Stomach (tissue), 9 donors: ENCODE results near the gene LRRC72. TPM values are rescaled to one million over a fixed set of nuclear protein-coding genes. Genes with fewer than 3 reads are reported as not detected.

ENCODE experiments used
- DNase-seq, 2 donors: peaks; one replicate each; pipeline versions ENCODE4 v3.0.0 to v3.0.0-alpha.2; 2013 to 2019
- H3K27ac ChIP-seq, 5 donors: fragments of 200-600 bp in 4 of 5; sonication (generic) in 4 of 5; one replicate each; pipeline ENCODE4 v1.5.1; 2013 to 2019; ENCODE audit warnings: mild to moderate bottlenecking in 1 of 5, moderate library complexity in 1 of 5
- H3K27me3 ChIP-seq, 3 donors: fragments of 200-600 bp; sonication (generic); one replicate each; pipeline ENCODE4 v1.5.1; 2017 to 2019; ENCODE audit warnings: mixed run types in 1 of 3
- H3K36me3 ChIP-seq, 4 donors: fragments of 200-600 bp; sonication (generic); 1 replicate in 3 of 4; 2 replicates in 1 of 4; pipeline ENCODE4 v1.5.1; 2016 to 2019
- H3K4me1 ChIP-seq, 4 donors: fragments of 200-600 bp; sonication (generic); one replicate each; pipeline ENCODE4 v1.5.1; 2016 to 2019
- H3K4me3 ChIP-seq, 4 donors: fragments of 200-600 bp; sonication (generic) in 3 of 4; one replicate each; pipeline ENCODE4 v1.5.1; 2016 to 2019; ENCODE audit warnings: mild to moderate bottlenecking in 1 of 4
- H3K9me3 ChIP-seq, 4 donors: fragments of 200-600 bp; sonication (generic); one replicate each; pipeline ENCODE4 v1.5.1; 2016 to 2019
- EP300 ChIP-seq: sonication (generic); formaldehyde crosslinking; IDR thresholded peaks from one replicate; pipeline ENCODE4 v1.6.1; 2017; ENCODE audit warnings: antibody characterized with exemption
- POLR2A ChIP-seq, 4 donors: fragments of 450-650 bp; IDR thresholded peaks; one replicate each; pipeline ENCODE4 v1.6.1; 2016; ENCODE audit warnings: antibody characterized with exemption in 4 of 4, control low read depth in 2 of 4, mild to moderate bottlenecking in 1 of 4, moderate library complexity in 1 of 4
- POLR2AphosphoS5 ChIP-seq, 3 donors: sonication (generic); formaldehyde crosslinking; IDR thresholded peaks; one replicate each; pipeline ENCODE4 v1.6.1; 2016; ENCODE audit warnings: antibody characterized with exemption in 3 of 3
- WGBS, 5 donors: extraction: QIAGEN DNeasy Blood & Tissue Kit in 3 of 5; methylation state at CpG; one replicate each; pipeline versions ENCODE4 v1.1.5 to v1.1.7; 2013 to 2018; 5-methylcytosine and 5-hydroxymethylcytosine counted together
- intact Hi-C: fragments of 100-400 bp; cut with DNase I; formaldehyde crosslinking; loops from one replicate; pipeline ENCODE4 v1.15.1; 2023; ENCODE audit warnings: low total_unique reads
- polyA plus RNA-seq, 3 donors: library from polyadenylated mRNA; stranded (reverse); fragments of 200-250 nt; gene quantifications; one replicate each; pipeline ENCODE4 v1.2.3, GENCODE V29; 2013
- total RNA-seq, 5 donors: library from RNA; depleted of rRNA; stranded (reverse); fragments of >200 nt; gene quantifications; one replicate each; pipeline versions ENCODE4 v1.1.0 to v1.2.3, GENCODE V29; 2014 to 2016
- TF ChIP-seq, protein P1 (sequence below), 7 experiments: fragments of 450-650 bp in 4 of 7; fragments of 200-600 bp in 3 of 7; sonication (generic) in 3 of 7; IDR thresholded peaks; one replicate each; pipeline ENCODE4 v1.5.1; 2016 to 2019; ENCODE audit warnings: antibody characterized with exemption in 7 of 7, control low read depth in 2 of 7, mild to moderate bottlenecking in 1 of 7
- donor health status: healthy with polysubstance abuse.
- donor health status: Bipolar disorder and iron deficiency.
- donor health status: healthy.

The LRRC72 gene
- total and polyA plus RNA-seq, 8 donors = not detected

DNA sequence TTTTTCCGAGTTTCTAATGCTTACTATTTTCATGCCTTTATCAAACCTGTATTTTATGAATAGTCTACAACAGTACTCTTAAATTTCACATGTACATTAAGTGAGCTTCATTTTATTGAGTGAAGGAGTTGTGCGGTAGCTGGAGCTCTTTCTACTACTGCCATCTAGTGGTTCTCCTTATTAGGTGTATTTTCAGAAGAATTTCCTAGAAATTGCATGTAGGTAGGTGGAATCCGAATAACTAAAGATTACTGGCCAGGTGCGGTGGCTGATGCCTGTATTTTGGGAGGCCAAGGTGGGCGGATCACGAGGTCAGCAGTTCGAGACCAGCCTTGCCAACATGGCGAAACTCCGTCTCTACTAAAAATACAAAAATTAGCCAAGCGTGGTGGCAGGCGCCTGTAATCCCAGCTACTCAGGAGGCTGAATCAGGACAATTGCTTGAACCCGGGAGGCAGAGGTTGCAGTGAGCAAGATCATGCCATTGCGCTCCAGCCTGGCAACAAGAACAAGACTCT is 38.3 kb downstream of the LRRC72 start:
- no peaks in the 10 kb centered on the region for H3K36me3 ChIP-seq
- no peaks in the 10 kb centered on the region for H3K9me3 ChIP-seq
- 26 to 34% (median 32%) methylated on average over 13 of the region's 13 CpGs for WGBS, 5 donors
- H3K27me3 ChIP-seq = no peaks in the 10 kb centered on the region
- no peak overlapping the region for H3K27ac ChIP-seq
- DNase-seq = peak in 1 of 2 donors; percentile 80
- no peak overlapping the region for H3K4me3 ChIP-seq
- peaks cover 0 to 20% (median 0%) of the 10 kb centered on the region in 4 donors for H3K4me1 ChIP-seq
- intact Hi-C loops = loop anchor here (5.0 kb wide), 1 partner anchor 483 kb away; no protein-coding TSS in a partner anchor
- TF ChIP-seq POLR2A (IDR thresholded peaks at IDR 0.05) (no peak), EP300 (no peak), POLR2AphosphoS5 (IDR thresholded peaks at IDR 0.05) (no peak)
- TF ChIP-seq, protein P1, sequence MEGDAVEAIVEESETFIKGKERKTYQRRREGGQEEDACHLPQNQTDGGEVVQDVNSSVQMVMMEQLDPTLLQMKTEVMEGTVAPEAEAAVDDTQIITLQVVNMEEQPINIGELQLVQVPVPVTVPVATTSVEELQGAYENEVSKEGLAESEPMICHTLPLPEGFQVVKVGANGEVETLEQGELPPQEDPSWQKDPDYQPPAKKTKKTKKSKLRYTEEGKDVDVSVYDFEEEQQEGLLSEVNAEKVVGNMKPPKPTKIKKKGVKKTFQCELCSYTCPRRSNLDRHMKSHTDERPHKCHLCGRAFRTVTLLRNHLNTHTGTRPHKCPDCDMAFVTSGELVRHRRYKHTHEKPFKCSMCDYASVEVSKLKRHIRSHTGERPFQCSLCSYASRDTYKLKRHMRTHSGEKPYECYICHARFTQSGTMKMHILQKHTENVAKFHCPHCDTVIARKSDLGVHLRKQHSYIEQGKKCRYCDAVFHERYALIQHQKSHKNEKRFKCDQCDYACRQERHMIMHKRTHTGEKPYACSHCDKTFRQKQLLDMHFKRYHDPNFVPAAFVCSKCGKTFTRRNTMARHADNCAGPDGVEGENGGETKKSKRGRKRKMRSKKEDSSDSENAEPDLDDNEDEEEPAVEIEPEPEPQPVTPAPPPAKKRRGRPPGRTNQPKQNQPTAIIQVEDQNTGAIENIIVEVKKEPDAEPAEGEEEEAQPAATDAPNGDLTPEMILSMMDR (IDR thresholded peaks at IDR 0.05) = peak in 5 of 7 experiments; percentile 37 to 72 (median 60)

DNA sequence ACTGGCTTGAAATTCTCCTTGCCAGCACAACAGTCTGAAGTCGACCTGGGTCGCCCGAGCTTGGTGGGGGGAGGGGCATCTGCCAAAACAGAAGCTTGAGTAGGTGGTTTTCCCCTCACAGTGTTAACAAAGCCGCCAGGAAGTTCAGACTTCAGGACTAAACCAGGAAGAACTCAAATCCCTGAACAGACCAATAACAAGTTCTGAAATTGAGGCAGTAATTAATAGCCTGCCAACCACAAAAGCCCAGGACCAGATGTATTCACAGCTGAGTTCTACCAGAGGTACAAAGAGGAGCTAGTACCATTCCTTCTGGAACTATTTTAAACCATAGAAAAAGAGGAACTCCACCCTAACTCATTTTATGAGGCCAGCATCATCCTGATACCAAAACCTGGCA is 45.3 kb downstream of the LRRC72 start:
- no peaks in the 10 kb centered on the region for H3K36me3 ChIP-seq
- no peaks in the 10 kb centered on the region for H3K4me1 ChIP-seq
- TF ChIP-seq EP300 = no peak
- TF ChIP-seq, protein P1 (IDR thresholded peaks at IDR 0.05) = no peak
- TF ChIP-seq POLR2A (IDR thresholded peaks at IDR 0.05) = no peak
- TF ChIP-seq POLR2AphosphoS5 (IDR thresholded peaks at IDR 0.05) = no peak
- H3K9me3 ChIP-seq = peaks cover 0 to 4% (median 0%) of the 10 kb centered on the region in 4 donors
- intact Hi-C loops = no loop called here
- 70 to 92% (median 78%) methylated on average over 1 to 4 of the region's 4 CpGs for WGBS, 5 donors
- H3K27ac ChIP-seq = no peak overlapping the region
- DNase-seq = no peak
- H3K4me3 ChIP-seq = no peak overlapping the region
- no peaks in the 10 kb centered on the region for H3K27me3 ChIP-seq

DNA sequence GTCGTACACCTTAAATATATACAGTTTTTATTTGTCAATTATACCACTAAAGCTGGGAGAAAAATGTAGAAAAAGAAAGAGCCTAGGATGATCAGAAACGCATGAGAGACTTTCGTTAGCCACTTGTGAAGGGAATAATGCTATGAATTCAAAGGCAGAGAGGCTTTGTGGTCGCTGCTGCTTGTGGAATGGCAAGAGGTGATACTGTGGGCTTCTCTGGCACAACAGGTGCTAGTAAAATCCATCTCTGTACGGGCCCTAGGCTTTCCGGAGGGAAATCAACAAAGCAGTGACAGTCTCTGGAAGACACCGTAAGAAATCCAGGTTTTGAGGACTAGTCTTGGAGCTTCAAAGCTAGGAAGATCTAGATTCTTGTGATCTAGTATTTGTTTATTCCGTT is 52.6 kb downstream of the LRRC72 start:
- no peak overlapping the region for H3K27ac ChIP-seq
- intact Hi-C loops = no loop called here
- no peaks in the 10 kb centered on the region for H3K27me3 ChIP-seq
- TF ChIP-seq, protein P1 (IDR thresholded peaks at IDR 0.05) = no peak
- TF ChIP-seq POLR2AphosphoS5 (IDR thresholded peaks at IDR 0.05) (no peak), EP300 (no peak), POLR2A (IDR thresholded peaks at IDR 0.05) (no peak)
- H3K4me1 ChIP-seq = no peaks in the 10 kb centered on the region
- no peak overlapping the region for H3K4me3 ChIP-seq
- H3K36me3 ChIP-seq = no peaks in the 10 kb centered on the region
- no peak for DNase-seq
- H3K9me3 ChIP-seq = no peaks in the 10 kb centered on the region
- WGBS, 5 donors = 85 to 88% (median 88%) methylated on average over 8 of the region's 8 CpGs

DNA sequence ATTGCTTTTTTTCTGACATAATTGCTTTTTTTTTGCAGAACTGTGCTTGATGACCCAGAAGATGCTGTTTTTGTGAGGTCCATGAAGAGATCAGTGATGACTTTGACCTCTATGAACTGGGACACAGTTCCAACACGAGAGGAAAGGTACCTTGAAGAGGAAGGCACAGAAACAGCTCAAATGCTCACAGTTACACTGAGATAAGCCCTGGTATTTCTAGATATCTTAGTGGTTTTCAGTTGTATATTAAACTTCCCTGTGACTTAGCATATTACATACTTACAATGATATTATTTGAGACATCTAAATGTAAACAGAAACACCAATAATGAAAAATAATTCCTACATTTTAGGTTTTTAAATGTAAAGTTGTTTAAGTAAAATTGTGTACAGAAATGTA is 54.7 kb downstream of the LRRC72 start:
- no peaks in the 10 kb centered on the region for H3K9me3 ChIP-seq
- H3K36me3 ChIP-seq = no peaks in the 10 kb centered on the region
- H3K4me1 ChIP-seq = no peaks in the 10 kb centered on the region
- no peak for DNase-seq
- TF ChIP-seq EP300 = no peak
- TF ChIP-seq, protein P1 (IDR thresholded peaks at IDR 0.05) = no peak
- no peak for TF ChIP-seq POLR2A (IDR thresholded peaks at IDR 0.05)
- TF ChIP-seq POLR2AphosphoS5 (IDR thresholded peaks at IDR 0.05) = no peak
- no peak overlapping the region for H3K4me3 ChIP-seq
- intact Hi-C loops = no loop called here
- H3K27ac ChIP-seq = no peak overlapping the region
- no peaks in the 10 kb centered on the region for H3K27me3 ChIP-seq
- 6 to 27% (median 17%) methylated on average over 1 of the region's 1 CpG for WGBS, 5 donors
